HG03575 (cell line): ENCODE results near the gene CGREF1.
"Not testable (repeated sequence)": the region's sequence is repeated elsewhere in the genome, so short reads cannot be mapped to it uniquely, and the experiment has no call there.

Source experiments
- ATAC-seq: cut with Tn5 transposase; IDR thresholded peaks from one replicate; pipeline ENCODE4 v1.9.1; 2021; ENCODE audit not compliant: unreplicated experiment, insufficient number of reproducible peaks, low FRiP score; ENCODE audit errors: extremely low read depth

Gene CGREF1

DNA sequence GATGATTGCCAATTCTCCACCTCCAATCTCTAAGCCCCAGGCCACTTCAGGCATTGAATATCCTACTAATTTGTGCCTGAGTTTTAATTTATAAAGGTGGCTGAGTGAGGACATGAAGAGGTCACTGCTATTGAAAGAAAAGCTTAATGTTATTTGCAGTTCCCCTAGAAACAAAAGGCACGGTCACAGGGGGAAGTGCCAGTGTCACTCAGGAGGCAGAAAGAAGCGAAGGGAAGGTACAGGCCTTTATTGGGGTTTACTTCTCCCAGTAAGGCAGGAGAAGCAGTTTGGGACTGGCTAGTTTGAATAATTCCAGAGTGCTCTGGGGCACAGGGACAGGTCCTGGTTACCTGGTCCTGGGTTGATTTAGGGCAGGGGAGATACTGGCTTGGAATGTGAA, 3.0 kb upstream of the CGREF1 start:
- ATAC-seq = no peak

DNA sequence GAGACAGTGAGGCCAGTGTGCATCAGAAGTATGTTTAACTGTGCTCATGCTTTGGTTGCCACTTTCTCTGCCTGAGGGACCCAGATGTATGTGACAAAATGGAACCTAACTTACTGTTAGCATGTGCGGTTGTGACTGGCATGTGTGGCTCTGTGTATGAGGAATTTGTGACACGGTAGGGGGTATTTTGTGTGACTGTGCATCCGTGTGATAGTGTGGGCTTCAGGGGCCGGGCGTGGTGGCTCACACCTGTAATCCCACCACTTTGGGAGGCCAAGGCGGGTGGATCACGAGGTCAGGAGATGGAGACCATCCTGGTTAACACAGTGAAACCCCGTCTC, 372 bp upstream of the CGREF1 start:
- ATAC-seq = not testable (repeated sequence)

- ATAC-seq = no peak
These were observed 868 bp downstream of the CGREF1 start for GRCh38 chr2:27117995-27118524.

DNA sequence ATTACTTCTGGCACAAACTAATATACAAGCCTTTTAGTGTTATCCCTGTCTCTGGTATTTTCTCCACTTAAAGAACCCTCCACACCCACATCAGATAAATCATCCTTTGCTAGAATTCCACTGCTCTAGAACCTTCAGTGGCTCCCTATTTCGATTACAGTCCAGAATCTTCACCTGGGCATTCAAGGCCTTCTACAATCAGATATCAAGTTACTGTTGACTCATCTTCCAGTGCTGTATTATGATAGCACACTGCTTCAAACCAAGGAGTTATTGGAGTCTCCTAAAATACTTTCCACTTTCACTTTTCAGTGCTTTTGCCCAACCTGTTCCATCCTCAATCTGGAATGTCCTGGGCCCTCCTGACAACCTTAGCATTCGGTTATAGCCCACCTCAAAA, 3.4 kb downstream of the CGREF1 start:
- no peak for ATAC-seq

- ATAC-seq = not testable (repeated sequence)
These were observed 7.4 kb downstream of the CGREF1 start for GRCh38 chr2:27111392-27112078.

DNA sequence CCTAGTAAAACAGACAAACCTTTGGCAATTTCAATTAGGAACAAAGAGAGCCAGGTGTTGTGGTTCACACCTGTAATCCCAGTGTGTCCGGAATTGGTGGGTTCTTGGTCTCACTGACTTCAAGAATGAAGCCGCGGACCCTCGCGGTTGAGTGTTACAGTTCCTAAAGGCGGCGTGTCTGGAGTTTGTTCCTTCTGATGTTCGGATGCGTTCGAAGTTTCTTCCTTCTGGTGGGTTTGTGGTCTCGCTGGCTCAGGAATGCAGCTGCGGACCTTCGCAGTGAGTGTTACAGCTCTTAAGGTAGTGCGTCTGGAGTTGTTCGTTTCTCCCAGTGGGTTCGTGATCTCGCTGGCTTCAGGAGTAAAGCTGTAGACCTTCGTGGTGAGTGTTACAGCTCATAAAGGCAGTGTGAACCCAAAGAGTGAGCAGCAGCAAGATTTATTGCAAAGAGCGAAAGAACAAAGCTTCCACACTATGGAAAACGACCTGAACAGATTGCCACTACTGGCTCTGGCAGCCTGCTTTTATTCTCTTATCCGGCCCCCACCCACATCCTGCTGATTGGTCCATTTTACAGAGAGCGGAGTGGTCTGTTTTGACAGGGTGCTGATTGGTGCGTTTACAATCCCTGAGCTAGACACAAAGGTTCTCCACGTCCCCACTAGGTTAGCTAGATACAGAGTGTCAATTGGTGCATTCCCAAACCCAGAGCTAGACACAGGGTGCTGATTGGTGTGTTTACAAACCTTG, 8.2 kb downstream of the CGREF1 start:
- not testable (repeated sequence) for ATAC-seq

DNA sequence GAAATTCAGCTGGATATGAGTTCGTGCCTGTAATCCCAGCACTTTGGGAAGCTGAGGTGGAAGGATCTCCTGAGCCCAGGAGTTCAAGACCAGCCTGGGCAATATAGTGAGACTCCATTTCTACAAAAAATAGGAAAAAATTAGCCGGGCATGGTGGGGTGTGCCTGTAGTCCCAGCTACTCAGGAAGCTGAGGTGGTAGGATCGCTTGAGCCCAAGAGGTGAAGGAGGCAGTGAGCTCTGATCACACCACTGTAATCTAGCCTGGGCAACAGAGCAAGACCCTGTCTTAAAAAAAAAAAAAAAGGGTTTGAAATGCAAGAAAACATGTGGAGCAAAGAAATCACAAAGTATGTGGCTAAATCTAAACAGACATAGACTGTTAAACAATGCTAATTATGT, 9.8 kb downstream of the CGREF1 start:
- ATAC-seq = no peak

DNA sequence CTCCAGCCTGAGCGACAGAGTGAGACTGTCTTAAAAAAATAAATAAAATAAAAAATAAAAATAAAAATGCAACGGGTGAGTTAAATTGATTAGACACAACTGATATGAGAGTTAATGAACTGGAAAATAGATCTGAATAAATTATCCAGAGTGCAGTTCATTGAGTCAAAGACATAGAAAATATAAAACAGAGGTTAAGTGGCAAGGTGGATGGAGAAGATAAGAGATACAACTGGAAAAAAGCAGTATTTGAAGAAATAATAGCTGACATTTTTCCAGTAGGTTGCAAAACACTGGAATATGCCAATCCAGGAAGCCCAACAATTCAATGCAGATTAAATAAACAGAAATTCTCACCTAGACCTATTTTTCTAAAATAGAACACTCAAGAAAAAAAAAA, 10.7 kb downstream of the CGREF1 start:
- ATAC-seq = no peak

- no peak for ATAC-seq
These were observed 12.9 kb downstream of the CGREF1 start for GRCh38 chr2:27105981-27106380.

DNA sequence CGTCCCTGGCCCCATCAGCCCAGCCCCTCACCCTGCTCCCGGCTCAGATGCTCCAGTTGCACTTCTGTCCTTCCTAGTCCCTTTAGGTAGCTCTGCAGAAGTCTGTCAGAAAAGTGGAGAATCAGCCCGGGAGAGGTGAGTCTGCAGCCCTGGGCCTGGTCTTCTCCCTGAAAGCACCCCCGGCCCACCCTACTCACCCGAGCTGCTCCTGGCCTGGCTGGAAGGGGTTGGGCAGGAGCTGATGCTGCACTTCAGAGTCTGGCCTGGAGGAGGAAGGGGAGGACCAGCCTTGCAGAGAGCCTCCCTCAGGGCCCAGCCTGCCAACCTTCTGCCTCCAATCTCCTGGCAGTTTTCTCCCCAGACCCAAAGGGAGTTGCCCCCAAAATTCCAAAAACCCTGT, 16.6 kb downstream of the CGREF1 start:
- ATAC-seq = no peak

- no peak for ATAC-seq
These were observed 18.9 kb downstream of the CGREF1 start for GRCh38 chr2:27100036-27100435.

DNA sequence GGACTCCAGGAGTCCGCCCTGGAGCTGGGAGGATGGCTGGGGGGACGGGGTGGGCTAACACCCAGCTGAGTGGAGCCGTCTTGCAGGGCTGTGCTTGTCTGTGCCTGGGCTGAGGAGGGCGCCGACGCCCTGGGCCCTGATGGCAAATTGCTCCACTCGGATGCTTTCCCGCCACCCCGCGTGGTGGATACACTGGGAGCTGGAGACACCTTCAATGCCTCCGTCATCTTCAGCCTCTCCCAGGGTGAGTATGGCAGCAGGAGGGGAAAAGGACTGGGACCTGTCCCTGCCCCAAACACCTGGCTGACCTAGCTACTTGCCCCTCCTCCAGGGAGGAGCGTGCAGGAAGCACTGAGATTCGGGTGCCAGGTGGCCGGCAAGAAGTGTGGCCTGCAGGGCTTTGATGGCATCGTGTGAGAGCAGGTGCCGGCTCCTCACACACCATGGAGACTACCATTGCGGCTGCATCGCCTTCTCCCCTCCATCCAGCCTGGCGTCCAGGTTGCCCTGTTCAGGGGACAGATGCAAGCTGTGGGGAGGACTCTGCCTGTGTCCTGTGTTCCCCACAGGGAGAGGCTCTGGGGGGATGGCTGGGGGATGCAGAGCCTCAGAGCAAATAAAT, 19.5 kb downstream of the CGREF1 start:
- no peak for ATAC-seq

DNA sequence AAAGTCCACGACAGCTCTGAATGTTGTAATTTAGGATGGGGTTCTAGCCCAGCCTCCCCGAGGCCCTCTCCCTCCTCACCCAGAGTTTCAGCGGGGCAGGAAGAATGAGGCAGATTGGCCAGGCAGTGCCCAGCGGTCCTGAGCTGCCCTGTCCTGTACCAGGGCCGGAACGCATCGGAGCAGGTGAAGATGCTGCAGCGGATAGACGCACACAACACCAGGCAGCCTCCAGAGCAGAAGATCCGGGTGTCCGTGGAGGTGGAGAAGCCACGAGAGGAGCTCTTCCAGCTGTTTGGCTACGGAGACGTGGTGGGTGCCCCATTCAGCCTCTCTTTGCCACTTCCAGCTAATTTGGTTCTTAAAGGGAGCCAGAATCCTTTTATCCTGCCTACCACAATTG, 21.6 kb downstream of the CGREF1 start:
- no peak for ATAC-seq

DNA sequence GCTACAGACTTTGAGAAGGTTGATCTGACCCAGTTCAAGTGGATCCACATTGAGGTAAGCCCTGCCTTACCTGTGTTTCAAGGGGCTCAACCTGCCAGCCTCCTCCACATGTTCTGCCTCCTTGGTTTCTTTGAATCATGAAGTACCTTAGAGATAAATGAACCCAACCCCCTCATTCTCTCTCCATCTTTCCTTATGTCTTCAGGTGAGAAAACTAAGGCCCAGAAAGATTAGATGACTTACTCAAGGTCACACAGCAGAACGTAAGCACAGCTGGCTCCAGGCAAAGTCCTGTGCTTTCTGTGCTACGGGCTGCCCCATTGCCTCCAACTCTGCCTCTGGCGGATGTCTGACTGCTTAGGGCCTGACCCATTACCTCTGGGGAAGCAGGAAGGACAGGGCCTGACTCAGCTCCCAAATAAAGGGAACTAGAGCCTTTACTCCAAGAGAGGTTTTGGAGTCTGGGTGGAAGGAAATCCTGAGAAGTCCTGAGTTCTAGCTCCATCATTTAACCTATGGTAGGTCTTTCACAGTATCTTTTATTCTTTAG, 22.1 kb downstream of the CGREF1 start:
- no peak for ATAC-seq

DNA sequence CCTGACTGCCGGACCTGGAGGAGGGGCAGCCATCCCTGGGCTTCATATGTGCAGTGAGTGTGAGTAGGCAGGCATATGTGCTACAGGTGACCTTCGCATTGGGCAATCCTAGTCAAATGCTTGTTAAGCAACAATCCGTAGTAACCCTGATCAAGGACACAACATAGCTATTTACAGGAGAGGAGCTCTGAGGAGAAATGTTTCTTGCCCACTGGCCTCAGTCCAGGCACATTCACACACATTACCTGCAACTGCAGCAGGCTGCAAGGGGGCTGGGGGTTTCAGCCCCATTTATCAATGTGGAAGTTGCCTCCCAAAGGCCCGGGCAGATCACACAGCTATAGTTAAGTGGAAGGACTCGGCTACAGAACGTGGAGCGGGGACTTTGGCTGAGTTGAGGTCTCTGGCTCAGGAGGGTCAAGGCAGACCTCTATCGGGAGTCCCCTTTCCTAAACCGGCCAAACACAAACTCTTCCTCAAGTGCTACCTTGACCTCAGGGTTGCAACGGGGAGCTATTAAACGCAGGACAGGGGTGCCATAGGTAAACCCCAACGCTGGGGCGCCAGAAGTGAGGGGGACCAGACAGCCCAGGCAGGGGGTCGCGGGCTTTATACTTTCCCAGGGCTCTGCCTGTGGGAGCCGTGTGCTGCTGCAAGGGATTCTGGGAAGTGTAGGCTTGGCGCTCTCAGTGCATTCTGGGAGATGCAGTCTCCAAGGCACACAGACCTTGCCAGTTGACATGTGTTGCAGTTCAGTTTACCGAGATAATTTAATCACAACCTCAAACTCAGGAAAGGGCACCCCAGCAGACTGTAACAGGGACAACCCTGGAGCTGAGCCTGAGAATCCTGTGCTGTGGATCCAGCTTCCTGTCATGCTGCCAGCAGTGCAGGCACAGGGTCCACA, 22.9 kb downstream of the CGREF1 start:
- no peak for ATAC-seq

DNA sequence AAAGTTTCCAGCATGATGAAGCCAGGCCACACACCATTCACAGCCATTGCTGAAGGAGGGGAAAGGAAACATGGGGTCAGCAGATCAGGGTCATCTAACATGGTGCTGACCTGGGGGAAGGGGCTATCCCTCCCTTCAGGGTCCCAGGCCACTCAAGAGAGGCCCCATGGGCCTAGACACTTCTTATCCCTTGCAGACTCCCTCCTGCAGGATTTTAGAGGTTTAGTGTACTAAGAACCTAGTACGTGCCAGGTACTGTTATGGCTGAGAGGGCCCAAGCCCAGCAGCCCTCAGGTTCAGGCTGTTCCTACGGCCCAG, 23.5 kb downstream of the CGREF1 start:
- ATAC-seq = no peak

DNA sequence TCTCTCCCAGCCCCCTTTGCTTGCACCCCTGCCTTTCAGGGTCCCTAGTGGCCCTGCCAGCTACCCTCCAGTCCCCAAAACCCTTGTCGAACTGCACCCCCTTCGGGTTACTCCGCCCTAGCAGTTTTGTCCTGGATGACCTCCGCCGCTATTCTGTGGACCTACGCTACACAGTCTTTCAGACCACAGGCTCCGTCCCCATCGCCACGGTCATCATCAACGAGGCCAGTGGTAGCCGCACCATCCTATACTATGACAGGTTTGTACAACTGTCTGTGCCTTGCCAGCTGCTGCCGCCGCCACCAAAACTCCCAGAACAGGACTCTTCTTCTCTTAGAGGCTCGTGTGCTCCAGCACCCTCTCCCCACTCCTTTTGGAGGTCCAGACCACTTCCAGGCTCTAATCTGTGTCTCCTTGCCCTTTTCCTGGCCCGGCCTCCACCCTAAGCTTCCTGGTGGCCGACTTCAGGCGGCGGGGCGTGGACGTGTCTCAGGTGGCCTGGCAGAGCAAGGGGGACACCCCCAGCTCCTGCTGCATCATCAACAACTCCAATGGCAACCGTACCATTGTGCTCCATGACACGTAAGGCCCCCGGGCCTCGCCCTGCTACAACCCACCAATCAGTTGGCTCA, 24.5 kb downstream of the CGREF1 start:
- ATAC-seq = no peak

DNA sequence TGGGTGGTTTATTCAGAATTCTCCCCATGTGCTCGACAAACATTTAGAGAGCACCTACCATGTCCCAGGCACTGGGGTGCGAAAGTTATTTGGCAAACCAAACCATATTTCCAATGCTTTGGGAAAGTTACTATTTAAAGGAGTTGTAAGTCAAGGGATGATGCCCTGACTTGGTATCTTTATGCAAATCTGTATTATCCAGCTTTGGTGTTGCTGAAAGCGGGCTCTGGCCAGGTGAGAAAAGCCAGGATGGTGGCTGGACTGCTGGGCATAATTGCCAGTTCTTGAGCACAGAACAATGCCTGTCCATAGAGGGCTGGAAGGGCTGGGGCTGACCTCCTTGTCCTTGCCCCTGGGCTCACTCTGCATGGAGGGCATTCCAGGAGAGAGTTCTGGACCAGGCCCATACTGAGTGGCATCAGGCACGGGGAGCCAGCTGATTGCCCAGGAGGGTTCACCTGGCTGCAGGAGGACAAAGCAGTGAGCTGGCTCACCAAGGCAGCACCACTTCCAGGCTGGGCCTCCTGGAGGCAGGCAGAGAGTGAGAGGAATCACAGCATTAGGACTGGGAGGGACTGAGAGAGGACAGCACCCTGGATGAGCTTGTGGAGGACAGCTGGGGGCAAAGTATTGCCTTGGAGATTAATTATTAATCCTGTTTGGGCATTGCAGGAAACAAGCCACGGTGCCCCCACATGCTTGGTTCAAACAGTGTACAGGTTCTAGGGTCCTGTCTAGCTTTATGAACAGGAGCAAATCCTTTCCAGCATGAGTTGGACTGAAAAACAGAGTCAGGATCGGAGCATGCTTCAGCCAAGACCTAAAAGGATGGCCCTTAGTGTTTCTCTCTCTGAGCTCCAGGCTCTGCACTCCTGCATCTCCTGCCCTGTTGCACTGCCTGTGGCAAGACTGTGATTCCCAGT, 25.2 kb downstream of the CGREF1 start:
- no peak for ATAC-seq
